ENCODE results near the gene KRTAP10-8.
"Not testable (repeated sequence)": the region's sequence is repeated elsewhere in the genome, so short reads cannot be mapped to it uniquely, and the experiment has no call there.

KRTAP10-8 gene

GRCh38 chr21:44599264-44600029 lies 12.4 kb upstream of the KRTAP10-8 start:
- DNase-seq: no peak

- DNase-seq: not testable (repeated sequence)
These were observed 11.5 kb upstream of the KRTAP10-8 start, which contains the start of gene KRTAP10-7 for GRCh38 chr21:44600118-44600978. TSS of gene KRTAP10-7 (plus strand) at chr21:44600597. CDS start at chr21:44600622, 25 bp downstream.

GRCh38 chr21:44601091-44601490 lies 10.8 kb upstream of the KRTAP10-8 start:
- not testable (repeated sequence) for DNase-seq

GRCh38 chr21:44601596-44602462 lies 10.1 kb upstream of the KRTAP10-8 start:
- DNase-seq: no peak

GRCh38 chr21:44602463-44602850 lies 9.4 kb upstream of the KRTAP10-8 start:
- no peak for DNase-seq

- no peak for DNase-seq
These were observed 8.6 kb upstream of the KRTAP10-8 start for GRCh38 chr21:44603109-44603875.

- no peak for DNase-seq
These were observed 8.0 kb upstream of the KRTAP10-8 start for GRCh38 chr21:44603911-44604310.

- DNase-seq: no peak
These were observed 5.4 kb upstream of the KRTAP10-8 start for GRCh38 chr21:44606495-44606894.

- no peak for DNase-seq
These were observed 2.7 kb upstream of the KRTAP10-8 start for GRCh38 chr21:44609193-44609592.

GRCh38 chr21:44610157-44610843 lies 1.6 kb upstream of the KRTAP10-8 start:
- DNase-seq: not testable (repeated sequence)

- DNase-seq: no peak
These were observed 328 bp upstream of the KRTAP10-8 start for GRCh38 chr21:44611551-44611950.

GRCh38 chr21:44612669-44613229 lies 870 bp downstream of the KRTAP10-8 start:
- DNase-seq: no peak

GRCh38 chr21:44613386-44614155 lies 1.7 kb downstream of the KRTAP10-8 start:
- no peak for DNase-seq

- DNase-seq: no peak
These were observed 2.3 kb downstream of the KRTAP10-8 start for GRCh38 chr21:44614161-44614631.

GRCh38 chr21:44614961-44615391 lies 3.1 kb downstream of the KRTAP10-8 start:
- DNase-seq: no peak

GRCh38 chr21:44615466-44615865 lies 3.6 kb downstream of the KRTAP10-8 start:
- no peak for DNase-seq

GRCh38 chr21:44615911-44616590 lies 4.2 kb downstream of the KRTAP10-8 start:
- no peak for DNase-seq

GRCh38 chr21:44616591-44616926 lies 4.7 kb downstream of the KRTAP10-8 start:
- no peak for DNase-seq

- DNase-seq: no peak
These were observed 5.2 kb downstream of the KRTAP10-8 start for GRCh38 chr21:44617071-44617501.

- DNase-seq: no peak
These were observed 6.6 kb downstream of the KRTAP10-8 start for GRCh38 chr21:44618504-44618903.
